Measurements from ENCODE around the gene MPV17.

The MPV17 gene

DNA sequence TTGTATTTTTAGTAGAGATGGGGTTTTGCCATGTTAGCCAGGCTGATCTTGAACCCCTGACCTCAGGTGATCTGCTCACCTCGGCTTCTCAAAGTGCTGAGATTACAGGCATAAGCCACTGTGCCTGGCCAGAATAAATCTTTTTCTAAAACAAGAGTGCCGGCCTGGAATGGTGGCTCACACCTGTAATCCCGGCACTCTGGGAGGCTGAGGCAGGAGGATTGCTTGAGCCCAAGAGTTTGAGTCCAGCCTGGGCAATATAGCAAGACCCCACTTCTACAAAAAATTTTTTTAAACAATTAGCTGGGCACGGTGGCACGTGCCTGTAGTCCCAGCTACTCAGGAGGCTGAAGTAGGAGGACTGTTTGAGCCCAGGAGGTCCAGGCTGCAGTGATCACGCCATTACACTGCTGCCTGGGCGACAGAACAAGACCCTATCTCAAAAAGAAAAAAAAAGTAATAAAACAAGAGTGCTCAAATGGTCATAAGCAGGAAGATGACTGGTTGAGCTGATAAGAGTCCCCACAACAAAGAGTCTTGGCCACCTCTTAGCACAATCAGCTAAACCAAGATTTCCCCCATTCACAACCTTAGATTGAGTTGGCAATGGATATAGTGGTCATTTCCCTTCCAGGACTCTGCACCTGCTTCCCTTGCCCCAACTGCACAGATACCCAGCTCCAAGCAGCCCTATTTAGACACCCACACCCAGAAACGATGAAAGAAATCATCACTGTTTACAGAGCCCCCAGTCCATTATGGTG lies 8.8 kb downstream of the MPV17 start:
- TF ChIP-seq, protein P1, sequence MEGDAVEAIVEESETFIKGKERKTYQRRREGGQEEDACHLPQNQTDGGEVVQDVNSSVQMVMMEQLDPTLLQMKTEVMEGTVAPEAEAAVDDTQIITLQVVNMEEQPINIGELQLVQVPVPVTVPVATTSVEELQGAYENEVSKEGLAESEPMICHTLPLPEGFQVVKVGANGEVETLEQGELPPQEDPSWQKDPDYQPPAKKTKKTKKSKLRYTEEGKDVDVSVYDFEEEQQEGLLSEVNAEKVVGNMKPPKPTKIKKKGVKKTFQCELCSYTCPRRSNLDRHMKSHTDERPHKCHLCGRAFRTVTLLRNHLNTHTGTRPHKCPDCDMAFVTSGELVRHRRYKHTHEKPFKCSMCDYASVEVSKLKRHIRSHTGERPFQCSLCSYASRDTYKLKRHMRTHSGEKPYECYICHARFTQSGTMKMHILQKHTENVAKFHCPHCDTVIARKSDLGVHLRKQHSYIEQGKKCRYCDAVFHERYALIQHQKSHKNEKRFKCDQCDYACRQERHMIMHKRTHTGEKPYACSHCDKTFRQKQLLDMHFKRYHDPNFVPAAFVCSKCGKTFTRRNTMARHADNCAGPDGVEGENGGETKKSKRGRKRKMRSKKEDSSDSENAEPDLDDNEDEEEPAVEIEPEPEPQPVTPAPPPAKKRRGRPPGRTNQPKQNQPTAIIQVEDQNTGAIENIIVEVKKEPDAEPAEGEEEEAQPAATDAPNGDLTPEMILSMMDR (IDR thresholded peaks at IDR 0.05; ENCODE audit: low read depth, low read length, missing control alignments): no peak
- DNase-seq (ENCODE audit: low read depth): no peak
- H3K4me3 ChIP-seq (ENCODE audit: low read depth, low read length): no peak overlapping the region

DNA sequence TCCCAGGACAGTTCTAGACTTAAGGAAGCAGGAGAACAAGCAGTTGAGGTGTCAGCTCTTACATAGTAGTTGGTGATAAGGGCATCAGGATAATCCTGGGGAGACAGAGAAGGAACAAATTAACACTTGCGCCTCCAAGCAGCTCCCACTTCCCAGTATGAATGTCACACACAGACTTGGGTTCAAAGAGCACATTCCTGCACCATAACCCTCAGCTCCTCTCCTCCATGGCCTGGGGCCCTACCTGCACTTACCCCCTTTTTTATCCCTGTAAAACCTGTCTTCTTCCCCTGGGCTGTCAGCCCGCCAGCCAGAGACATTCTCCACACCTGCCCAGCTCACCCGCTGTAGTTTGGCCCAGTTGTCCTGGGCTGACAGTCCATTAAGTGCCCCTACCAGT lies 10.7 kb downstream of the MPV17 start:
- no peak for DNase-seq (ENCODE audit: low read depth)
- no peak overlapping the region for H3K4me3 ChIP-seq (ENCODE audit: low read depth, low read length)
- TF ChIP-seq, protein P1 (IDR thresholded peaks at IDR 0.05; ENCODE audit: low read depth, low read length, missing control alignments): no peak

DNA sequence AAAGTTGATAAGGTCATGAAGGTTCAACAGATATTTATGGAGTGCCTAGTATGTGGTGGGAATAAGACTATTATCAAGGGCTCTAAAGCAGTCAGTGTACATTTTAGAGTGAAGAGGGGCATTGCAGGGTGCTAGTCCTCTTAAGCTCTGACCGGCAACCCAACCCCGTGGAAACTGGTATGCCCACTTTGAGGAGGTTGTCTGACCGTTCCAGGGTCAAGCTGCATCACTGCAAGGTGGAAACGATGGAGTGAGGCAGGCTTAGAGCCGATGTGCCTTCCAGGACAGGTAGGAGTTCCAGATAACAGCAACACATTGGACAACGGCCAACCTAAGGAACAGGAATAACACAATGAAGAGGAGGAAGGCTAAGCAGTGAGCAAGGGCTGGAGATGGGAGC lies 13.2 kb downstream of the MPV17 start:
- DNase-seq (ENCODE audit: low read depth): no peak

DNA sequence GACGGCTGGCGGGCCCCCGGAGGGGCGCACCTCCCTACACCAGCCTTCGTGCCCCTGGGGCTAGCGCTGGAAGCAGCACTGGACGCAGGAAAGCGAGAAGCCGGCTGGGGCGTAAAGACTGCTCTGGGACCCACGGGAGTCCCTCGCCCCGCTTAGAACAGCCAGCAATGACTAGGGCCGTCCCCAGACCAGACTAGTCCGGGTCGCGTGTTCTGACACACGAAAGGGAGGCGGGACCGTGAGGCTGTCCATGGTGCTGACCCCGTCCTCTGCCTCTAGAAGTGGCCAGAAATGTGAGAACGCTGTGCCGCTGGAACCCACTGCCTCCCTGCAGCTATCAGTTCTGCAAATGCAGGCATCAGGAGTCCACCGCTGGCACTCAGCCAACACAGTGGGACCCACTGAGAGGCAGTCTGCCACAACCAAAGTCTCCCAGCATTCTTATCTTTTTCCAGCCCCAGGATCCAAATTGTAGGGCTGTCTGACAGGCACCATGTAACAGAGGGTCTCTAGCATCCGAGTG lies 14.5 kb downstream of the MPV17 start, which contains the start of gene UCN:
TSS of gene UCN (minus strand) at position 87 of the 523 bp plus-strand sequence. CDS start 550 bp downstream, outside the sequence.
- no peak for DNase-seq (ENCODE audit: low read depth)
- no peak within 1 kb of the TSS for H3K4me3 ChIP-seq (ENCODE audit: low read depth, low read length)
- TF ChIP-seq, protein P1 (IDR thresholded peaks at IDR 0.05; ENCODE audit: low read depth, low read length, missing control alignments): no peak

More for the DNA sequence above, 13.2 kb downstream of the MPV17 start:
- no peak overlapping the region for H3K4me3 ChIP-seq (ENCODE audit: low read depth, low read length)
- TF ChIP-seq, protein P1 (IDR thresholded peaks at IDR 0.05; ENCODE audit: low read depth, low read length, missing control alignments): no peak

DNA sequence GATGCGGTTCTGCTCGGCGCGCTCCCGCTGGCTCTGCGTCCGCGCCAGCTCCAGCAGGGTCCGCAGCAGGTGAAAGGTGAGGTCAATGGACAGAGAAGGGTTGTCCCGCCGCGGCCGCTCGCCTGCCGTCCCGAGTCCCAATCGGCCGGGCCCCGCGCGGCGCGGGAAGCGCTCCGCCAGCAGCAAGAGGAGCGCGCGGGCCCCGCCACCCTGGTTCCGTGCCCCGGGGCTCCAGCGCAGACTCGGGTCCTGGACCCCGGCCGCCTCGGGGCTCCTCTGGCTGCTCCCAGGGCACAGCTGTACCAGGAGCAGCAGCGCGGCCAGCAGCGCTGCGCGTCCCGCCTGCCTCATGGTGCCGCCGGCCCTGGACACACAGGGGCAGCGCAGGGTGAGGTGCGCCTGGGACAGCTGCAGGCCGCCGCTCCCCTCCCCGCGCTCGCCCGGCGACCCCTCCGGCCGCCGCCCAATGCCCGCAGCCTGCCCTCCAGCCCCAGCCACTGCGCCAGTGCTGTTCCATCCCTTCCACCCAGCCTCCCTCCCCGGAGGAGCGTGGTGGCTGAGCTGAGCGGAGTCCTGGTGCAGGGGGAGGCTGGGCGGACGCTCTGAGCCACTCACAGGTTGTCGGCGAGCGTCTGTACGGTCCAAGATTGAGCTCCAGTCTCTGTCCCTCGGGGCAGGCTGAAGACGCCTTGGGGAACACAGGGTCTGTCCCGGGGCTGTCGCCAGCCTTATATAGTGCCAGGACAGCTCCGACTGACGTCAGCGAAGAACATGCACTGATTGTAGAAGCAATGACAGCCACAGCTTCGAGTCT lies 15.1 kb downstream of the MPV17 start:
- TF ChIP-seq, protein P1 (IDR thresholded peaks at IDR 0.05; ENCODE audit: low read depth, low read length, missing control alignments): no peak
- H3K4me3 ChIP-seq (ENCODE audit: low read depth, low read length): no peak overlapping the region
- DNase-seq (ENCODE audit: low read depth): no peak

DNA sequence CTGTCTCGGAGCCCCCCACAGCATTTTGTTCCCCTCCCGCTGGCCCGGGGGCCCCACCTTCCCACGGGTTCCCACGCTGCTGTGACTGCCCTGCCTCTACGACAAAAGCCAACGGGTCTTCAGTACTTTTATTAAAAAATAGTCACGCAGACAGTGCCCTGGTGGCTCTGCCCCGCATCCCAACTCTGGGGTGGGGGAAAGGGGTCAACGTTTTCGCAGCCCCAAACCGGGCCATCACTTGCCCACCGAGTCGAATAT lies 15.7 kb downstream of the MPV17 start:
- DNase-seq (ENCODE audit: low read depth): no peak
- H3K4me3 ChIP-seq (ENCODE audit: low read depth, low read length): no peak overlapping the region
- TF ChIP-seq, protein P1 (IDR thresholded peaks at IDR 0.05; ENCODE audit: low read depth, low read length, missing control alignments): no peak

Measured in GM12864 (cell line).